ENCODE data around the gene NOP56.

NOP56 gene

GRCh38 chr20:2707353-2708072 is 55.1 kb downstream of the NOP56 start:
- Histone ChIP-seq H3K27ac (ENCODE audit: insufficient read depth in 1 of 2, low read depth in 1 of 2, low read length in 2 of 2, poor library complexity in 1 of 2, severe bottlenecking in 2 of 2) (peak overlapping the region in 1 of 2 experiments; percentile 61), H3K4me1 (ENCODE audit: control extremely low read depth in 1 of 4, control insufficient read depth in 4 of 4, insufficient read depth in 4 of 4, low read length in 3 of 4) (peaks cover 0 to 29% (median 27%) of the 10 kb centered on the region in 4 experiments), H3K27me3 (replicated peaks in 2 of 5; ENCODE audit: control insufficient read depth in 4 of 5, insufficient read depth in 5 of 5, low read length in 4 of 5) (peaks cover 0 to 4% (median 0%) of the 10 kb centered on the region in 5 experiments), H3K9me3 (ENCODE audit: control extremely low read depth in 1 of 5, control insufficient read depth in 4 of 5, insufficient read depth in 2 of 5, low read depth in 1 of 5, low read length in 4 of 5) (no peaks in the 10 kb centered on the region), H3K4me3 (ENCODE audit: control insufficient read depth in 1 of 7, extremely low read depth in 1 of 7, insufficient read depth in 4 of 7, low read depth in 2 of 7, low read length in 6 of 7) (peak overlapping the region in 1 of 7 experiments; percentile 40), H3K36me3 (ENCODE audit: control insufficient read depth in 4 of 4, insufficient read depth in 4 of 4, low read length in 3 of 4) (no peaks in the 10 kb centered on the region)
- DNase-seq, result no peak
- 93% methylated on average over 10 of the region's 12 CpGs for WGBS (ENCODE audit: insufficient coverage)
- ChIA-PET CTCF (interaction anchor here (1.1 to 11.9 kb wide), 11 partner anchors 10 to 144 kb away, joined by 3 to 147 read pairs (median 7); no protein-coding TSS in a partner anchor), POLR2A (interaction anchor here (1.0 to 1.9 kb wide), 5 partner anchors 14 to 93 kb away, joined by 3 to 9 read pairs (median 4); partner anchors contain the start of genes CPXM1 and EBF4)

Data from common myeloid progenitor, CD34-positive (primary cell).